HCT116 (cell line): ENCODE results near the gene CYSRT1. TPM values are rescaled to one million over a fixed set of nuclear protein-coding genes. Genes with fewer than 3 reads are reported as not detected.

Experiments used
- ATAC-seq: fragments of 200-7000 bp; cut with Tn5 transposase; 2 replicates; pipeline ENCODE4 v1.9.1; 2020; ENCODE audit warnings: mild to moderate bottlenecking, moderate library complexity
- BruUV-seq: library from RNA; stranded (reverse); fragments of 400-500 nt; replicated peaks from 2 replicates; lab custom pipeline; 2021; lab: Mats Ljungman, UMichigan
- CTCF ChIA-PET: fragments of 300-600 bp; sonication (Branson Sonifier 250); formaldehyde crosslinking; loops from one replicate; lab custom pipeline; 2021; ENCODE audit warnings: antibody characterized with exemption; lab: Charles Lee
- POLR2A ChIA-PET: fragments of 300-600, 350-600 bp; sonication (Branson Sonifier 250); formaldehyde crosslinking; loops from one replicate; lab custom pipeline; 2021; ENCODE audit warnings: antibody characterized with exemption; lab: Charles Lee
- RAD21 ChIA-PET, 2 experiments: fragments of 300-600 bp; sonication (Branson Sonifier 250); formaldehyde crosslinking; loops; one replicate each; lab custom pipeline; 2023; ENCODE audit warnings: low total read pairs in 2 of 2; ENCODE audit not compliant: uncharacterized antibody in 2 of 2, unreplicated experiment in 2 of 2, low non-redundant PET in 1 of 2; lab: Charles Lee
- DNase-seq: peaks from one replicate; pipeline ENCODE4 v3.0.0-alpha.2; 2010; ENCODE audit warnings: low read depth, low spot score
- H2AFZ ChIP-seq: fragments of 200-600 bp; shearing (Covaris generic), sonication (generic); 2 replicates; pipeline ENCODE4 v1.6.1; 2017; ENCODE audit warnings: low read depth, mixed run types, mixed read lengths, antibody characterized with exemption, low read length; ENCODE audit not compliant: poor library complexity, severe bottlenecking
- H3K27ac ChIP-seq: 2 replicates; pipeline ENCODE4 v1.5.1; 2012; ENCODE audit warnings: low read depth, low read length
- H3K27me3 ChIP-seq: fragments of 200-600 bp; sonication (generic); 2 replicates; pipeline ENCODE4 v1.6.1; 2016; ENCODE audit warnings: mixed run types, low read length, mixed read lengths; ENCODE audit not compliant: insufficient read depth
- H3K36me3 ChIP-seq, 2 experiments: fragments of 200-500 bp in 1 of 2; fragments of 200-600 bp in 1 of 2; sonication (Bioruptor generic) in 1 of 2; sonication (generic) in 1 of 2; 2 replicates each; pipeline versions ENCODE4 v1.5.1 to v1.6.1; 2014 to 2016; ENCODE audit warnings: low read length in 2 of 2, inconsistent platforms in 1 of 2, mixed read lengths in 1 of 2, mixed run types in 1 of 2; ENCODE audit not compliant: insufficient read depth in 2 of 2, control insufficient read depth in 1 of 2
- H3K4me1 ChIP-seq, 2 experiments: fragments of 200-600 bp in 1 of 2; sonication (generic) in 1 of 2; 2 replicates each; pipeline versions ENCODE4 v1.5.1 to v1.6.1; 2012 to 2017; ENCODE audit warnings: low read length in 2 of 2, inconsistent platforms in 1 of 2, mild to moderate bottlenecking in 1 of 2, mixed read lengths in 1 of 2, mixed run types in 1 of 2, moderate library complexity in 1 of 2; ENCODE audit not compliant: insufficient read depth in 2 of 2, control insufficient read depth in 1 of 2
- H3K4me2 ChIP-seq: fragments of 200-600 bp; sonication (generic); 2 replicates; pipeline ENCODE4 v1.6.1; 2017; ENCODE audit warnings: mixed run types, low read length, mixed read lengths
- H3K4me3 ChIP-seq, 2 experiments: fragments of 200-600 bp in 1 of 2; sonication (generic) in 1 of 2; replicated peaks in 1 of 2; 2 replicates each; pipeline ENCODE4 v1.5.1; 2011 to 2016; ENCODE audit warnings: low read length in 2 of 2, control low read depth in 1 of 2, low read depth in 1 of 2, mild to moderate bottlenecking in 1 of 2, mixed read lengths in 1 of 2, mixed run types in 1 of 2
- H3K79me2 ChIP-seq: fragments of 200-600 bp; sonication (generic); 2 replicates; pipeline ENCODE4 v1.6.1; 2017; ENCODE audit warnings: mild to moderate bottlenecking, mixed run types, low read length, moderate library complexity, mixed read lengths; ENCODE audit not compliant: insufficient read depth
- H3K9ac ChIP-seq: fragments of 200-600 bp; sonication (generic); 2 replicates; pipeline ENCODE4 v1.6.1; 2016; ENCODE audit warnings: low read length, mixed read lengths
- H3K9me2 ChIP-seq: fragments of 200-600 bp; sonication (generic), shearing (Covaris generic); 2 replicates; pipeline ENCODE4 v1.6.1; 2017; ENCODE audit warnings: mixed run types, mild to moderate bottlenecking, moderate library complexity; ENCODE audit not compliant: insufficient read depth
- H3K9me3 ChIP-seq, 2 experiments: fragments of 200-500 bp in 1 of 2; fragments of 200-600 bp in 1 of 2; sonication (Bioruptor generic) in 1 of 2; sonication (generic) in 1 of 2; 2 replicates each; pipeline ENCODE4 v1.6.1; 2014 to 2017; ENCODE audit warnings: low read length in 2 of 2, mixed read lengths in 2 of 2, inconsistent platforms in 1 of 2, low read depth in 1 of 2, mild to moderate bottlenecking in 1 of 2, mixed run types in 1 of 2, moderate library complexity in 1 of 2; ENCODE audit not compliant: control insufficient read depth in 1 of 2, insufficient read depth in 1 of 2
- H4K20me1 ChIP-seq: fragments of 200-600 bp; sonication (generic), shearing (Covaris generic); 2 replicates; pipeline ENCODE4 v1.6.1; 2017; ENCODE audit warnings: mixed run types, mild to moderate bottlenecking, moderate library complexity; ENCODE audit not compliant: insufficient read depth
- ATF3 ChIP-seq: IDR thresholded peaks from 2 replicates; pipeline ENCODE4 v1.6.1; 2012
- CBX3 ChIP-seq: IDR thresholded peaks from 2 replicates; pipeline ENCODE4 v1.6.1; 2012; ENCODE audit warnings: low read depth
- CEBPB ChIP-seq: IDR thresholded peaks from 2 replicates; pipeline ENCODE4 v1.6.1; 2012; ENCODE audit warnings: low read depth
- ELF1 ChIP-seq: IDR thresholded peaks from 2 replicates; pipeline ENCODE4 v1.6.1; 2012; ENCODE audit warnings: low read depth, borderline replicate concordance
- EZH2 ChIP-seq: fragments of 200-600 bp; sonication (generic); IDR thresholded peaks from 2 replicates; pipeline ENCODE4 v1.6.1; 2017; ENCODE audit warnings: antibody characterized with exemption, mixed run types
- EZH2phosphoT487 ChIP-seq: fragments of 200-600 bp; IDR thresholded peaks from 2 replicates; pipeline ENCODE4 v1.6.1; 2018; ENCODE audit warnings: antibody characterized with exemption, borderline replicate concordance
- JUND ChIP-seq: IDR thresholded peaks from 2 replicates; pipeline ENCODE4 v1.6.1; 2012
- POLR2AphosphoS5 ChIP-seq: IDR thresholded peaks from 2 replicates; pipeline ENCODE4 v1.6.1; 2011; ENCODE audit warnings: mild to moderate bottlenecking, low read depth, low read length, moderate library complexity
- RAD21 ChIP-seq: IDR thresholded peaks from 2 replicates; pipeline ENCODE4 v1.6.1; 2012; ENCODE audit warnings: low read depth, mild to moderate bottlenecking
- REST ChIP-seq: IDR thresholded peaks from 2 replicates; pipeline ENCODE4 v1.6.1; 2012; ENCODE audit warnings: low read depth
- ZBTB33 ChIP-seq: IDR thresholded peaks from 2 replicates; pipeline ENCODE4 v1.6.1; 2011; ENCODE audit warnings: mild to moderate bottlenecking, low read length, moderate library complexity; ENCODE audit not compliant: insufficient replicate concordance; ENCODE audit errors: extremely low read depth
- ZNF274 ChIP-seq: fragments of 200-500 bp; sonication (Bioruptor generic); IDR thresholded peaks from 2 replicates; pipeline ENCODE4 v1.6.1; 2014; ENCODE audit warnings: mild to moderate bottlenecking, low read depth, low read length, inconsistent platforms
- intact Hi-C: fragments of 100-400 bp; cut with micrococcal nuclease; formaldehyde crosslinking; loops from 2 replicates; pipeline ENCODE4 v1.10.0; 2022
- total RNA-seq: library from RNA; stranded (reverse); gene quantifications from one replicate; pipeline ENCODE4 v1.2.1, GENCODE V29; 2021; ENCODE audit not compliant: unreplicated experiment

CYSRT1 gene
- total RNA-seq, 1 experiment from 2014 or later = 4.3 TPM

- DNase-seq (no peak), ATAC-seq (no peak)
- no TSS peak for BruUV-seq
- no peak overlapping the region for H3K4me2 ChIP-seq
- H3K79me2 ChIP-seq = peaks cover 6% of the 10 kb centered on the region; the same call in 1 of the 2 replicates
- H2AFZ ChIP-seq = no peak overlapping the region
- ChIA-PET POLR2A (no interaction called here), RAD21 (no interaction called here), CTCF (no interaction called here)
- no peaks in the 10 kb centered on the region for H3K27me3 ChIP-seq
- H3K4me3 ChIP-seq = no peak overlapping the region
- intact Hi-C loops = no loop called here
- no peak overlapping the region for H3K9ac ChIP-seq
- no peaks in the 10 kb centered on the region for H3K9me2 ChIP-seq
- no peak overlapping the region for H3K27ac ChIP-seq
- peaks cover 12 to 31% of the 10 kb centered on the region in 2 experiments; a peak in 3 of 4 replicates for H3K36me3 ChIP-seq
- no peaks in the 10 kb centered on the region for H3K9me3 ChIP-seq
- TF ChIP-seq RAD21 (no peak), ZBTB33 (no peak), ZNF274 (no peak), EZH2phosphoT487 (no peak), CEBPB (no peak), EZH2 (no peak), CBX3 (no peak), ELF1 (no peak), ATF3 (no peak), POLR2AphosphoS5 (no peak), REST (no peak), JUND (no peak)
- H4K20me1 ChIP-seq = no peaks in the 10 kb centered on the region
- no peaks in the 10 kb centered on the region; a peak in 1 of 4 replicates for H3K4me1 ChIP-seq
These were observed 43.0 kb downstream of the CYSRT1 start for GRCh38 chr9:137267933-137268355.
